Breast epithelium (tissue), 3 donors: Measurements from ENCODE around the gene FMNL1.

Experiments used
- CTCF ChIP-seq, 3 donors: fragments of 450-650 bp; IDR thresholded peaks; one replicate each; pipeline ENCODE4 v1.5.1; 2016 to 2017; ENCODE audit warnings: antibody characterized with exemption in 3 of 3, mild to moderate bottlenecking in 3 of 3, moderate library complexity in 3 of 3
- POLR2A ChIP-seq: fragments of 450-650 bp; IDR thresholded peaks from one replicate; pipeline ENCODE4 v1.6.1; 2016; ENCODE audit warnings: antibody characterized with exemption, mild to moderate bottlenecking, moderate library complexity

GRCh38 chr17:45294506-45294905, 72.8 kb downstream of the FMNL1 start:
- TF ChIP-seq CTCF (IDR thresholded peaks at IDR 0.05) (no peak), POLR2A (no peak)
